PC-3 (cell line): ENCODE results near the gene MVK. TPM values are rescaled to one million over a fixed set of nuclear protein-coding genes. Genes with fewer than 3 reads are reported as not detected.

Source experiments
- ATAC-seq: fragments of 200-7000 bp; cut with Tn5 transposase; 2 replicates; pipeline ENCODE4 v1.9.1; 2020; ENCODE audit warnings: mild to moderate bottlenecking, moderate library complexity
- BruUV-seq: library from RNA; stranded (reverse); fragments of 400-500 nt; replicated peaks from 2 replicates; lab custom pipeline; 2021; lab: Mats Ljungman, UMichigan
- CTCF ChIA-PET: fragments of 300-600 bp; sonication (Branson Sonifier 250); formaldehyde crosslinking; loops from one replicate; lab custom pipeline; 2022; ENCODE audit warnings: antibody characterized with exemption; lab: Charles Lee
- POLR2A ChIA-PET: fragments of 300-600 bp; sonication (Branson Sonifier 250); formaldehyde crosslinking; loops from one replicate; lab custom pipeline; 2022; ENCODE audit warnings: antibody characterized with exemption; ENCODE audit not compliant: unreplicated experiment; lab: Charles Lee
- DNase-seq: peaks from one replicate; pipeline ENCODE4 v3.0.0-alpha.2; 2015
- H2AFZ ChIP-seq: fragments of 300-600 bp; sonication (generic); 2 replicates; pipeline ENCODE4 v1.6.0; 2016; ENCODE audit warnings: antibody characterized with exemption, low read length
- H3F3A ChIP-seq: fragments of 300-600 bp; sonication (generic); one replicate; pipeline ENCODE4 v1.6.0; 2017; ENCODE audit warnings: antibody characterized with exemption, low read length, control low read depth, mild to moderate bottlenecking; ENCODE audit not compliant: unreplicated experiment
- H3K27ac ChIP-seq: fragments of 300-600 bp; sonication (generic); 2 replicates; pipeline ENCODE4 v1.5.1; 2016; ENCODE audit warnings: mild to moderate bottlenecking, low read length
- H3K27me3 ChIP-seq: fragments of 300-600 bp; sonication (generic); 2 replicates; pipeline ENCODE4 v1.6.1; 2016; ENCODE audit warnings: low read length, mixed read lengths
- H3K36me3 ChIP-seq: fragments of 300-600 bp; sonication (generic); 2 replicates; pipeline ENCODE4 v1.6.1; 2016; ENCODE audit warnings: low read depth, mixed run types, low read length, mixed read lengths
- H3K4me1 ChIP-seq: fragments of 300-600 bp; sonication (generic); 2 replicates; pipeline ENCODE4 v1.5.1; 2016; ENCODE audit warnings: low read length; ENCODE audit not compliant: insufficient read depth
- H3K4me2 ChIP-seq: fragments of 300-600 bp; sonication (generic); 2 replicates; pipeline ENCODE4 v1.6.0; 2016; ENCODE audit warnings: low read length
- H3K4me3 ChIP-seq: fragments of 300-600 bp; sonication (generic); 2 replicates; pipeline ENCODE4 v1.5.1; 2016; ENCODE audit warnings: mild to moderate bottlenecking, low read length, mixed read lengths
- H3K79me2 ChIP-seq: fragments of 300-600 bp; sonication (generic); 2 replicates; pipeline ENCODE4 v1.6.1; 2017; ENCODE audit warnings: low read length, mixed read lengths
- H3K9ac ChIP-seq: fragments of 300-600 bp; sonication (generic); 2 replicates; pipeline ENCODE4 v1.6.0; 2016; ENCODE audit warnings: mild to moderate bottlenecking, low read length
- H3K9me2 ChIP-seq: fragments of 300-600 bp; sonication (generic); replicated peaks from 2 replicates; pipeline ENCODE4 v1.6.1; 2016; ENCODE audit warnings: mixed run types, low read length, mixed read lengths
- H3K9me3 ChIP-seq: fragments of 300-600 bp; sonication (generic); 2 replicates; pipeline ENCODE4 v1.6.1; 2016; ENCODE audit warnings: low read length, mixed read lengths
- H4K20me1 ChIP-seq: fragments of 300-600 bp; sonication (generic); 2 replicates; pipeline ENCODE4 v1.6.1; 2016; ENCODE audit warnings: low read length, mixed read lengths
- CTCF ChIP-seq: fragments of 300-600 bp; sonication (generic); conservative IDR thresholded peaks from 2 replicates; pipeline ENCODE4 v1.5.1; 2017; ENCODE audit warnings: antibody characterized with exemption, low read depth, mild to moderate bottlenecking, low read length
- EZH2 ChIP-seq: fragments of 300-600 bp; sonication (generic); IDR thresholded peaks from one replicate; pipeline ENCODE4 v1.6.1; 2017; ENCODE audit warnings: antibody characterized with exemption, mild to moderate bottlenecking, low read length; ENCODE audit not compliant: unreplicated experiment
- EZH2phosphoT487 ChIP-seq: fragments of 300-600 bp; sonication (generic); IDR thresholded peaks from 2 replicates; pipeline ENCODE4 v1.6.1; 2018; ENCODE audit warnings: mild to moderate bottlenecking, antibody characterized with exemption, low read length, borderline replicate concordance
- intact Hi-C: fragments of 100-400 bp; cut with micrococcal nuclease; formaldehyde crosslinking; loops from 2 replicates; pipeline ENCODE4 v1.9.0; 2023
- total RNA-seq: library from RNA; depleted of rRNA; stranded (reverse); fragments of >200 nt; gene quantifications from 2 replicates; pipeline ENCODE4 v1.2.3, GENCODE V29; 2014

Gene MVK
- total RNA-seq, 1 experiment from 2014 or later: 47.8 TPM

GRCh38 chr12:109559200-109559505, 14.4 kb upstream of the MVK start:
- TF ChIP-seq EZH2phosphoT487: no peak
- no peak for TF ChIP-seq CTCF
- no peak for TF ChIP-seq EZH2
- no peaks in the 10 kb centered on the region for H3K79me2 ChIP-seq
- ATAC-seq: no peak
- no peaks in the 10 kb centered on the region for H3K9me3 ChIP-seq
- H3K27me3 ChIP-seq: no peaks in the 10 kb centered on the region
- no peak overlapping the region for H3K9ac ChIP-seq
- H3K4me3 ChIP-seq: no peak overlapping the region
- no peak overlapping the region for H3K4me2 ChIP-seq
- CTCF ChIA-PET: no interaction called here
- no peaks in the 10 kb centered on the region for H3K9me2 ChIP-seq
- POLR2A ChIA-PET: no interaction called here
- H3K27ac ChIP-seq: no peak overlapping the region
- intact Hi-C loops: no loop called here
- H3K4me1 ChIP-seq: no peaks in the 10 kb centered on the region
- DNase-seq: no peak
- no peaks in the 10 kb centered on the region for H3F3A ChIP-seq
- BruUV-seq: no TSS peak
- no peaks in the 10 kb centered on the region for H4K20me1 ChIP-seq
- no peak overlapping the region for H2AFZ ChIP-seq
- peaks cover 5% of the 10 kb centered on the region; the same call in 1 of the 2 replicates for H3K36me3 ChIP-seq

GRCh38 chr12:109559601-109560000, 14.0 kb upstream of the MVK start:
- TF ChIP-seq CTCF (no peak), EZH2 (no peak)
- H2AFZ ChIP-seq: no peak overlapping the region

GRCh38 chr12:109560867-109561710, 12.5 kb upstream of the MVK start:
- POLR2A ChIA-PET: no interaction called here
- intact Hi-C loops: no loop called here
- no peaks in the 10 kb centered on the region for H3F3A ChIP-seq
- no peak overlapping the region for H2AFZ ChIP-seq
- CTCF ChIA-PET: no interaction called here
- H3K4me3 ChIP-seq: no peak overlapping the region
- no peaks in the 10 kb centered on the region for H3K27me3 ChIP-seq
- H3K36me3 ChIP-seq: peaks cover 12% of the 10 kb centered on the region
- H3K9me2 ChIP-seq: no peaks in the 10 kb centered on the region
- no peaks in the 10 kb centered on the region for H3K9me3 ChIP-seq
- H4K20me1 ChIP-seq: no peaks in the 10 kb centered on the region
- BruUV-seq: no TSS peak
- no peak overlapping the region for H3K4me2 ChIP-seq
- no peaks in the 10 kb centered on the region for H3K79me2 ChIP-seq
- no peak overlapping the region for H3K27ac ChIP-seq
- no peak for ATAC-seq
- H3K4me1 ChIP-seq: no peaks in the 10 kb centered on the region
- TF ChIP-seq EZH2phosphoT487: no peak
- TF ChIP-seq CTCF: no peak
- TF ChIP-seq EZH2: no peak
- H3K9ac ChIP-seq: no peak overlapping the region
- no peak for DNase-seq

More at GRCh38 chr12:109559601-109560000, 14.0 kb upstream of the MVK start:
- Histone ChIP-seq H3K4me1 (no peaks in the 10 kb centered on the region), H4K20me1 (no peaks in the 10 kb centered on the region), H3K36me3 (peaks cover 6% of the 10 kb centered on the region), H3K27me3 (no peaks in the 10 kb centered on the region), H3K4me2 (no peak overlapping the region), H3K4me3 (no peak overlapping the region), H3F3A (no peaks in the 10 kb centered on the region), H3K9me3 (no peaks in the 10 kb centered on the region), H3K9ac (no peak overlapping the region), H3K9me2 (no peaks in the 10 kb centered on the region), H3K79me2 (no peaks in the 10 kb centered on the region), H3K27ac (no peak overlapping the region)
- DNase-seq (no peak), ATAC-seq (no peak)
- intact Hi-C loops: no loop called here
- ChIA-PET CTCF (no interaction called here), POLR2A (no interaction called here)
- BruUV-seq: no TSS peak
